NCI-H2196 (cell line): Measurements from ENCODE around the gene SENP3.

ENCODE experiments used
- DNase-seq: peaks from one replicate; lab custom pipeline; 2025; ENCODE audit not compliant: unreplicated experiment; lab: John Stamatoyannopoulos, UW

The SENP3 gene

DNA sequence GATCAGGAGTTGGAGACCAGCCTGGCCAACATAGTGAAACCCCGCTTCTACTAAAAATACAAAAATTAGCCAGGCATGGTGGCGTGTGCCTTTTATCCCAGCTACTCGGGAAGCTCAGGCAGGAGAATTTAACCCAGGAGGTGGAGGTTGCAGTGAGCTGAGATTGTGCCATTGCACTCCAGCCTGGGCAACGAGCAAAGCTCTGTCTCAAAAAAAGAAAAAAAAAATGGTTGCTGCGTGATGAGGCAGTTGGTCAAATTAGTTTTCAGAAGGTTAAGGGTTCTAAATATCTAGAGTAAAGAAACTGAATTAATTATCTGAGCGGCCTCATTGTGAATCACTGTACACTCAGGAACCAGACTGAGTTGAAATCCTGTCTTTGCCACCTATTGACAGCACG lies 14.2 kb downstream of the SENP3 start:
- no peak for DNase-seq

DNA sequence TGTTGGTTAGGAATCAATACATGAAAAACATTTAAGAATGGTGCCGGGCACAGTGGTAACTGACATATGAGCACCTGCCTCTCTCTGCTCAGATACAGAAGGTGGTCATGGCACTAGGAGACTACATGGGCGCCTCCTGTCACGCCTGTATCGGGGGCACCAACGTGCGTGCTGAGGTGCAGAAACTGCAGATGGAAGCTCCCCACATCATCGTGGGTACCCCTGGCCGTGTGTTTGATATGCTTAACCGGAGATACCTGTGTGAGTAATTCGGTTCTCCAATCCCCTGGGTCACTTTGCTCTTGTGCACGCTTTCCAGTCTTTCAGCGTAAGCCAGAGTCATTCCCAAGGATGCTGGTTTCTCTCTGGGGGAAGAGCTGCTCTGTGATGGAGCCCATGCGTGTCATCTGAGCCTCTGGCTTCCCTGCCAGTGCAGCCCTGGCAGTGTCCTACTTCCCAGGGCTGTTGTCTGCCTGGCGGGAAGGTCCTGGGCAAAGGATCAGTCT lies 14.8 kb downstream of the SENP3 start:
- DNase-seq, result no peak

GRCh38 chr17:7577327-7578199 lies 15.8 kb downstream of the SENP3 start:
- no peak for DNase-seq

DNA sequence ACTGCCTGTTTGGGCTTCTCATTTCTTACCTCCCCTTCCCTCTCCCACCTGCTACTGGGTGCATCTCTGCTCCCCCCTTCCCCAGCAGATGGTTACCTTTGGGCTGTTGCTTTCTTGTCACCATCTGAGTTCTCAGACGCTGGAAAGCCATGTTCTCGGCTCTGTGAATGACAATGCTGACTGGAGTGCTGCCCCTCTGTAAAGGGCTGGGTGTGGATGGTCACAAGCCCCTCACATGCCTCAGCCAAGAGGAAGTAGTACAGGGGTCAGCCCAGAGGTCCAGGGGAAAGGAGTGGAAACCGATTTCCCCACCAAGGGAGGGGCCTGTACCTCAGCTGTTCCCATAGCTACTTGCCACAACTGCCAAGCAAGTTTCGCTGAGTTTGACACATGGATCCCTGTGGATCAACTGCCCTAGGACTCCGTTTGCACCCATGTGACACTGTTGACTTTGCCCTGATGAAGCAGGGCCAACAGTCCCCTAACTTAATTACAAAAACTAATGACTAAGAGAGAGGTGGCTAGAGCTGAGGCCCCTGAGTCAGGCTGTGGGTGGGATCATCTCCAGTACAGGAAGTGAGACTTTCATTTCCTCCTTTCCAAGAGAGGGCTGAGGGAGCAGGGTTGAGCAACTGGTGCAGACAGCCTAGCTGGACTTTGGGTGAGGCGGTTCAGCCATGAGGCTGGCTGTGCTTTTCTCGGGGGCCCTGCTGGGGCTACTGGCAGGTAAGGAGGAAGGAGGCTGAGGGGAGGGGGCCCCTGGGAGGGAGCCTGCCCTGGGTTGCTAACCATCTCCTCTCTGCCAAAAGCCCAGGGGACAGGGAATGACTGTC lies 17.5 kb downstream of the SENP3 start, which contains the start of gene CD68:
Gene CD68, plus strand, starts transcription at position 638 of the 833 bp plus-strand sequence. Its CDS starts 40 bp downstream, at position 678.
- DNase-seq, result no peak

GRCh38 chr17:7579834-7580603 lies 18.3 kb downstream of the SENP3 start:
- no peak for DNase-seq

DNA sequence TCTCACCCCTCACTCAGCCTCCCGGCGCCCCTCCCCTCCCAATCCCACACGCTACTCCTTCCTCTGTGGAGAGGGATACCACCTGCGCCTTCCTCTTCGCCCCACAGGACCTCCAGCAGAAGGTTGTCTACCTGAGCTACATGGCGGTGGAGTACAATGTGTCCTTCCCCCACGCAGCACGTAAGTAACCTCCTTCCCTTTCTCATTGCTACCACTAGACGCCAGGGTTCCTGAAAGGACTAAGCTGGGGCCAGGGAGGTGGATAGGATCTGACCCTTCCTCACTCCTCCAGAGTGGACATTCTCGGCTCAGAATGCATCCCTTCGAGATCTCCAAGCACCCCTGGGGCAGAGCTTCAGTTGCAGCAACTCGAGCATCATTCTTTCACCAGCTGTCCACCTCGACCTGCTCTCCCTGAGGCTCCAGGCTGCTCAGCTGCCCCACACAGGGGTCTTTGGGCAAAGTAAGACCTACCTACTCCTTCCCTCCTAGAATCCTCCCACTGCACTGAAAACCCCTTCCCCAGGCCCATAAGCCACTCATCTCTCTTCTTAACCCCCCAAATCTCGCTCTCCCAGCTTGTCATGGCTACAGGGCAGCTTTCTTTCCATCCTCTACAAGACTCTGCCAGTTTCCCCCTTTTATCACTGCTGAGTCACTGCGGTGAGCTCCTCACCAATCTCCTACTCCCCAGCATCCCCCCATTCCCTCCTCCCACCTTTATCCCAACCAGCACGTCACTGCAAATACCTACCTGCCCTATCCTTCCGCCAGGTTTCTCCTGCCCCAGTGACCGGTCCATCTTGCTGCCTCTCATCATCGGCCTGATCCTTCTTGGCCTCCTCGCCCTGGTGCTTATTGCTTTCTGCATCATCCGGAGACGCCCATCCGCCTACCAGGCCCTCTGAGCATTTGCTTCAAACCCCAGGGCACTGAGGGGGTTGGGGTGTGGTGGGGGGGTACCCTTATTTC lies 19.2 kb downstream of the SENP3 start:
- DNase-seq, result no peak

DNA sequence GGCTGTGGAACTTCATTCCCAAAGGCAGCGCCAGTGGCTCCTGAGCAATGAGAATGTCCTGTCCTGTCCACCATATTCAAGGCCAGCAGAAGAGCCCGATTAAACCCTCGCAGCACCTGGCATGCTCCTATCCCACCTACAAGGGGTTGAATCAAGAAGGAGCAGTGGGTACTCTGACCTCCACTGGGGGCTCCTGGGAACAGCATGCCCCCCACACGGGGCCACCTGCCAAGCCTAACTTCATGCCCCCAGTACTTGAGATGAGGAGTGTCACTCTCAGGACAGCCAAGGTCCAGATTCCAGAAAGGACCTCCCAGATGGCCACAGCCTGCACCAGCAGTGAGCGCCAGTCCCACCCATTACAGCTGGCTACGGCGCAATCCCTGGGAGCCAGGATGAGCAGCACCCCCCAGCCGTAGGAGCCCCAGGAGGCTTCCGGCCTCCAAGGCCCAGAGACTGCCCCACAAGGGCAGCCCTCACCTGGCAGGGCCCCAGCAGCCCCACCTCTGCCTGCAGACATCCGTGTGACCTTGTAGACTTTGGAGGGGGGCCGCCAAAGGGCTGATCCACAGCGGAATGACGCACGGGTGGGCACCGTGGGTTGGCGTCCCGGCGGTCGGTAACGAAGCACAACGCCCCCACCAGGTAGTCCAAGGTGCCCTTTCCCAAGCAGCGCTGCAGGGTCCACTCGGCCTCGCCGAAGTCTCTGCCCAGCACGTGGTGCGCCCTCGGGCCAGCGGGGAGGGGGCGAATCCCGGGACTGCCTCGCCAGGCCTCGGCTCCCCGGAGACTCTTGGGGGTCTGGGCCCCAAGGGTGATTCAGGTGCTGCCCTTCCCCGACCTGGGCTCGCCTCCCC lies 20.9 kb downstream of the SENP3 start:
- no peak for DNase-seq

GRCh38 chr17:7583253-7584109 lies 21.8 kb downstream of the SENP3 start, which contains the start of gene MPDU1:
Gene MPDU1, plus strand, starts transcription at chr17:7583852. Its CDS starts 11 bp downstream, at chr17:7583863.
- DNase-seq, result peak; percentile 89

DNA sequence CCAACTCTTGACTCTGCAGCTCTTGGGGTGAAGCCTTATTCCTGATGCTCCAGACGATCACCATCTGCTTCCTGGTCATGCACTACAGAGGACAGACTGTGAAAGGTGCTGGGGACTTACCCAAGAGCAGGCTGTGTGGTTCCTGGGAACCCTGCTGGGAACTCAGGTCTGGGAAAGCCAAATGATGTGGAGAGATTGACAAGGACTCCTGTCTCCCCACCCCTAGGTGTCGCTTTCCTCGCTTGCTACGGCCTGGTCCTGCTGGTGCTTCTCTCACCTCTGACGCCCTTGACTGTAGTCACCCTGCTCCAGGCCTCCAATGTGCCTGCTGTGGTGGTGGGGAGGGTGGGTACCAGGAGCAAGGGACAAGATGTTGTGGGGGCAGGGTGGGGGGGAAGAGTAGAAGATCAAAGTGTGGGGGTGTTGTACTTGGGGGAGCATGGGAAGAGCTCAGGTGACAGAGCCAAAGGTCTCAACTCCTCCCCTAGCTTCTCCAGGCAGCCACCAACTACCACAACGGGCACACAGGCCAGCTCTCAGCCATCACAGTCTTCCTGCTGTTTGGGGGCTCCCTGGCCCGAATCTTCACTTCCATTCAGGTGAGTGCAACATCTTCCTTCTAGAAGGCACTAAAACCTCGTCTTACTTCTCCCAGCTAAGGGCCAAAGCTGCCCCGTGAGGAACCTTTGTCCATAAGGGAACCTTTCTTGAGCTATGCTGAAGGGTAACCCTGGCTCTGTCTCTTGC lies 25.1 kb downstream of the SENP3 start:
- no peak for DNase-seq

GRCh38 chr17:7587420-7588151 lies 25.9 kb downstream of the SENP3 start:
- no peak for DNase-seq

DNA sequence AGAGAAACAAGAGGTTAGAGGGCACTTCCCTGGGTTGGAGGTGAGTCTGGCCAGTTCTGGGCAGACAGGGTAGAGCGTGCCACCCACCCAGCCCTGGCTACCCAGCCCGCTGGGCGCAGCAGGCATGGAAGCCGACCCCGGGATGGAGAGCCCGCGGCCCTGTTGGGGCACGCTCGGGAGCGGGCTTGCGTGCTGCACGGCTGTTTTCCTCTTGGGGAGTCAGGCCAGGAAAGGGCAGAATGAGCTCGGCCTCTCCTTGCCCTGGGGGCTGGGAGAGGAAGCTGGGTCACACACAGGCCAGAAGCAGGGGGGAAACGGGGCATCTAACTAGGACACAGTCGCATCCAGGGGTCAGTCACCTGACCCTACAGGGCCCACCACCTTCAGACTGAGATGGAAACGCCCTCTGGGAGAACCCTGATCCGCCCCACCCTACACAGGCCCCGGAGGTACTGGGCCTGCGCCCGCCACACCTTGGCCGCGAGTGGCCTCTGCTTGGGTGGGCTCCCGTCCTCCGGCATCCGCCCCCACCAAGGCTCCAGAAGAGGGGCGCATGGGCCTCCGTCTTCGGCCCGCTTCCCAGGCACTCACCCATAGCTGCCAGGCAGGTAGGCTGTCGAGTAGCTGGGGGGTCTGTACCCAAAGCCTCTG lies 27.0 kb downstream of the SENP3 start:
- DNase-seq, result no peak

GRCh38 chr17:7589204-7589868 lies 27.6 kb downstream of the SENP3 start:
- DNase-seq, result no peak

DNA sequence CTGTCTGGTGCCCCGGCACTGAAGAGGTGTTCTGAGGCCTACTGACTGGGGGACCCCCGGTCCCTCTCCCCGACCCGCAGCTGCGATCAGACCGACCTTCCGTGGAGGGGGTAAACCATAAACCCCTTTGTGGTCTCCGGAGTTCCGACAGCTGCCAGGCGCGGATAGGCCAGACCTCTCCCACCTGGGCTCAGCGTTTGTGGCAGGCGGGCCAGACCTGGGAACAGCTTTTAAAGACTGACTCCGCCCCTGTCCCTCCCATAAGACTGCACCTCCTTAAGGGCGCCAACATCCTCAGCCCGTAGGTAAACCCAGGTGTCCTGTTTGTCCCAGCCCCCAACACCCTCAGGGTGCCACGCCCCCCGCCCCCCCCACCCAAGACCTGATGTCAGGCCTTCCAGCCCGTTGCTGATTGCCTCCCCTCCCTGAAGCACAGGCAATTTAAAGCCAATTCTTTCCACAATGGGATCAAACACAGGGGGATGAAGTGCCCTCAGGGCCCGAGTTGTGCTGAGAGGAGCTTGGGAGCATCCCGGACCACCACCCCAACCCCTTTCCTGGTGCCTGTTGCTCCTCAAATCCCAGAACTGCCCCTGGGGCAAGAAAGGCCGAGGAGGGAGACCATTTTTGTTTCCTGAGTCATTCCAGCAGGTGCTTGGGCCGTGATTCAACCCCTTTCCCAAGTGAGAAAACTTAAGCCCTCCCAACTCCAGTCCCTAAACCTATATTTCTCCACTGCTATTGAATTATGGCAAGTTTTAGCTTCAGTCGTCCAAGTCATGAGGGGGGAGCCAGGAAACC lies 28.4 kb downstream of the SENP3 start, which contains the start of gene SOX15:
Gene SOX15, minus strand, starts transcription at position 204 of the 801 bp plus-strand sequence. CDS start 418 bp downstream, outside the sequence.
- DNase-seq, result no peak

- no peak for DNase-seq
These were observed 29.0 kb downstream of the SENP3 start for GRCh38 chr17:7590743-7591142.
